Stimulated activated CD8-positive, alpha-beta memory T cell treated with anti-CD3 and anti-CD28 coated beads, Interleukin-2, amount 100 ng/mL, for 1 hour (primary cell): ENCODE measurements around the gene FJX1.
A peak's percentile ranks its signal among the peaks of the same experiment; 100 is the strongest.
"Not testable (repeated sequence)": the region's sequence is repeated elsewhere in the genome, so short reads cannot be mapped to it uniquely, and the experiment has no call there.

Source experiments
- DNase-seq, 2 donors: peaks; one replicate each; pipeline ENCODE4 v3.0.0-alpha.2; 2020; ENCODE audit warnings: low read depth in 2 of 2

Gene FJX1

GRCh38 chr11:35632301-35632700 lies 14.0 kb downstream of the FJX1 start:
- no peak for DNase-seq

GRCh38 chr11:35633827-35634423 lies 15.7 kb downstream of the FJX1 start:
- DNase-seq = no peak

- DNase-seq = no peak
These were observed 17.7 kb downstream of the FJX1 start for GRCh38 chr11:35635933-35636332.

- no peak for DNase-seq
These were observed 21.4 kb downstream of the FJX1 start for GRCh38 chr11:35639591-35640179.

GRCh38 chr11:35641171-35641897 lies 23.1 kb downstream of the FJX1 start:
- DNase-seq = no peak

- DNase-seq = no peak
These were observed 23.7 kb downstream of the FJX1 start for GRCh38 chr11:35641964-35642363.

GRCh38 chr11:35647421-35648093 lies 29.3 kb downstream of the FJX1 start:
- DNase-seq = no peak

GRCh38 chr11:35650006-35650405 lies 31.7 kb downstream of the FJX1 start:
- DNase-seq = no peak

- no peak for DNase-seq
These were observed 32.2 kb downstream of the FJX1 start for GRCh38 chr11:35650467-35650866.

- DNase-seq = no peak
These were observed 33.0 kb downstream of the FJX1 start for GRCh38 chr11:35651263-35651662.

- DNase-seq = not testable (repeated sequence)
These were observed 34.5 kb downstream of the FJX1 start for GRCh38 chr11:35652786-35653185.

GRCh38 chr11:35654711-35655110 lies 36.5 kb downstream of the FJX1 start:
- no peak for DNase-seq

GRCh38 chr11:35655254-35655653 lies 37.0 kb downstream of the FJX1 start:
- DNase-seq = no peak

- DNase-seq = no peak
These were observed 37.6 kb downstream of the FJX1 start for GRCh38 chr11:35655856-35656255.

GRCh38 chr11:35658020-35658948 lies 40.0 kb downstream of the FJX1 start:
- DNase-seq = no peak

GRCh38 chr11:35661534-35661933 lies 43.3 kb downstream of the FJX1 start:
- no peak for DNase-seq

- DNase-seq = no peak
These were observed 43.9 kb downstream of the FJX1 start for GRCh38 chr11:35662061-35662648.

- DNase-seq = peak; percentile 59 to 62
These were observed 44.6 kb downstream of the FJX1 start, which contains the start of gene TRIM44 for GRCh38 chr11:35662649-35663407. TRIM44 (plus strand) TSS chr11:35662775; CDS start chr11:35663112, 337 bp downstream.

GRCh38 chr11:35663408-35663702 lies 45.1 kb downstream of the FJX1 start:
- DNase-seq = no peak

- DNase-seq = no peak
These were observed 46.7 kb downstream of the FJX1 start for GRCh38 chr11:35664977-35665441.
